Hepatic stellate cell (primary cell): ENCODE data around the gene CBFA2T2.
"Not testable (repeated sequence)": the region's sequence is repeated elsewhere in the genome, so short reads cannot be mapped to it uniquely, and the experiment has no call there.

ENCODE experiments used
- DNase-seq: peaks from one replicate; pipeline ENCODE4 v3.0.0; 2011; ENCODE audit warnings: low spot score

The CBFA2T2 gene

GRCh38 chr20:33698966-33699365 lies 209.1 kb downstream of the CBFA2T2 start:
- not testable (repeated sequence) for DNase-seq
